Activated naive CD4-positive, alpha-beta T cell treated with anti-CD3 and anti-CD28 coated beads, Interleukin-2, amount 50 U/mL, for 24 hours (primary cell): ENCODE measurements around the gene CTDP1.

ENCODE experiments used
- H3K27ac Mint-ChIP-seq: one replicate; pipeline ENCODE4 v1.8.0; 2021; ENCODE audit warnings: mild to moderate bottlenecking, mixed read lengths
- H3K27me3 Mint-ChIP-seq: one replicate; pipeline ENCODE4 v1.8.0; 2021; ENCODE audit warnings: mixed read lengths
- H3K36me3 Mint-ChIP-seq: one replicate; pipeline ENCODE4 v1.8.0; 2021; ENCODE audit warnings: mixed read lengths
- H3K4me1 Mint-ChIP-seq: one replicate; pipeline ENCODE4 v1.8.0; 2021; ENCODE audit warnings: mixed read lengths
- H3K4me3 Mint-ChIP-seq: one replicate; pipeline ENCODE4 v1.8.0; 2021; ENCODE audit warnings: mild to moderate bottlenecking, mixed read lengths
- H3K9me3 Mint-ChIP-seq: one replicate; pipeline ENCODE4 v1.8.0; 2021; ENCODE audit warnings: mixed read lengths

CTDP1 gene

DNA sequence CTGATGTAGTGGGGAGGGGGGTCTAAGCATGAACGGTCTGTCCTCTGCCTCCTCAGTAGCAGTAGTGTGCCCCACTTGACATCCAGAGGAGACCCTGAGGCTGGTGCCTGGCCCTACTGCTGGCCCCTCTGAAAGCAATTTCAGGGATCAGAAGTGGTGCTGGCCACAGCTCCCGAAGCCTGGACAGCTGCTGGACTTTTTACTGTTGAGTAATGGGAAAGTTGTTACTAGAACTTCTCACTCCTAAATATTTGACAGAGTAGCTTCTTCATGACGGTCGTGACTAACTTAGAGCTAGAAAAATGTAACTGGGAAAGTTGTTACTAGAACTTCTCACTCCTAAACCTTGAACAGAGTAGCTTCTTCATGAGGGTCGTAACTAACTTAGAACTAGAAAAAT is 23.3 kb downstream of the CTDP1 start:
- H3K27me3 Mint-ChIP-seq, result no peaks in the 10 kb centered on the region
- no peaks in the 10 kb centered on the region for H3K9me3 Mint-ChIP-seq
- H3K4me3 Mint-ChIP-seq, result no peak overlapping the region
- H3K27ac Mint-ChIP-seq, result no peak overlapping the region
- H3K36me3 Mint-ChIP-seq, result peaks cover 19% of the 10 kb centered on the region
- peaks cover 3% of the 10 kb centered on the region for H3K4me1 Mint-ChIP-seq

DNA sequence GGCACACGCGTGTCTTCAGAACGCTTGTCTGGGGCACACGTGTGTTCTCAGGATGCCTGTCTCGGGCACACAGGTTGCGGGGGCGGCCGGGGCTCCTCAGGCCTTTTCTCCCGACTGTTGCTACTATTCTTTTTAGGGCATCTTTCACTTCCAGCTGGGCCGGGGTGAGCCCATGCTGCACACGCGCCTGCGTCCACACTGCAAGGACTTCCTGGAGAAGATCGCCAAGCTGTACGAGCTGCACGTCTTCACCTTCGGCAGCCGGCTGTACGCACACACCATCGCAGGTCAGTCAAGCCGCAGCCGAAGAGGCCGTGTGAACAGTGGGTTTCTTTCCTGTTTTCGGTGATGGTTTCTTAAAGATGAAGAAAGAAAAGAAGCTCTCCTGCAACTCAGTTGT is 25.0 kb downstream of the CTDP1 start:
- peaks cover 18% of the 10 kb centered on the region for H3K36me3 Mint-ChIP-seq
- no peaks in the 10 kb centered on the region for H3K9me3 Mint-ChIP-seq
- H3K4me3 Mint-ChIP-seq, result no peak overlapping the region
- no peaks in the 10 kb centered on the region for H3K27me3 Mint-ChIP-seq
- no peak overlapping the region for H3K27ac Mint-ChIP-seq
- H3K4me1 Mint-ChIP-seq, result peaks cover 3% of the 10 kb centered on the region

DNA sequence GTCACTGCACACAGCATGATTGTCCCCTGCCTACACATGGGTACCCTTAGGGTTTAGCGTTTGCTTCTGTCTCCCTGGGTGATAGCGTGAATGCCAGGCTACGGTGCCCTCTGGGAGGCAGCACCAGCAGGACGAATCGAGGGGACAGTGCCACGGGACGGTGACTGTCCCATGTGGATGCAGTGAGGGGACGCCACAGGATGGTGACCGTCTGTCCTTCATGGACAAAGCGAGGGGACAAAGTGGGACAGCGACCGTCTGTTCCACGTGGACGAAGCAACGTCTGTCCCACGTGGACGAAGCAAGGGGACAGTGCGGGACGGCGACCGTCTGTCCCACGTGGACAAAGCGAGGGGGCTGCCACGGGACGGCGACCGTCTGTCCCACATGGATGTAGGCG is 25.7 kb downstream of the CTDP1 start:
- Mint-ChIP-seq H3K9me3 (no peaks in the 10 kb centered on the region), H3K27ac (no peak overlapping the region), H3K4me1 (peaks cover 3% of the 10 kb centered on the region), H3K27me3 (no peaks in the 10 kb centered on the region), H3K36me3 (peaks cover 18% of the 10 kb centered on the region), H3K4me3 (no peak overlapping the region)

GRCh38 chr18:79706006-79706405 is 26.4 kb downstream of the CTDP1 start:
- Mint-ChIP-seq H3K4me1 (peaks cover 3% of the 10 kb centered on the region), H3K36me3 (peaks cover 18% of the 10 kb centered on the region), H3K4me3 (no peak overlapping the region), H3K9me3 (no peaks in the 10 kb centered on the region), H3K27me3 (no peaks in the 10 kb centered on the region), H3K27ac (no peak overlapping the region)

DNA sequence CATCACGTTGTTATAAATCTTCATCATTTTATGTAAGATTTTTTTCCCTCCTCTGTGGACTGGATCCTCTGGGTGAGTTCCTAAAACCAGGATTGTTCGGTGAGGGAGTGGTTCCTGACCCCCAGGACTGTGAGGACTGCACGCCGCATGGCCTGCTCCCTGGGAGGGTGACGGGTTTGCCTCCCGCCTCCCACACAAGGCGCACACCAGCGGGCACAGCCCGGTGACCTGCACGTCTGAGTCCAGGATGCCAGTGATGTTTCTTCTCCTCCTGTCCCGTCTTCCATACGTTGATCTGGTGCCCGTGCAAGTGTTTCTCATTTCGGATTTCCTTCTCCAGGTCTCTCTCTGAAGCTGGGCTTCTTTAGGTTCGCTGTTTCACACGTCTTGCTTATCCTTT is 27.1 kb downstream of the CTDP1 start:
- H3K27ac Mint-ChIP-seq, result no peak overlapping the region

GRCh38 chr18:79707239-79707638 is 27.6 kb downstream of the CTDP1 start:
- H3K4me3 Mint-ChIP-seq, result no peak overlapping the region
- no peak overlapping the region for H3K27ac Mint-ChIP-seq
- peaks cover 18% of the 10 kb centered on the region for H3K36me3 Mint-ChIP-seq
- peaks cover 3% of the 10 kb centered on the region for H3K4me1 Mint-ChIP-seq
- no peaks in the 10 kb centered on the region for H3K9me3 Mint-ChIP-seq
- no peaks in the 10 kb centered on the region for H3K27me3 Mint-ChIP-seq

More for the DNA sequence above, 27.1 kb downstream of the CTDP1 start:
- Mint-ChIP-seq H3K36me3 (peaks cover 18% of the 10 kb centered on the region), H3K4me3 (no peak overlapping the region), H3K27me3 (no peaks in the 10 kb centered on the region), H3K4me1 (peaks cover 3% of the 10 kb centered on the region), H3K9me3 (no peaks in the 10 kb centered on the region)

- Mint-ChIP-seq H3K4me3 (no peak overlapping the region), H3K36me3 (peaks cover 18% of the 10 kb centered on the region), H3K27ac (no peak overlapping the region), H3K4me1 (peaks cover 3% of the 10 kb centered on the region), H3K27me3 (no peaks in the 10 kb centered on the region), H3K9me3 (no peaks in the 10 kb centered on the region)
Measured at GRCh38 chr18:79707671-79708070, 28.1 kb downstream of the CTDP1 start.

- Mint-ChIP-seq H3K27me3 (no peaks in the 10 kb centered on the region), H3K36me3 (peaks cover 17% of the 10 kb centered on the region), H3K27ac (no peak overlapping the region), H3K4me3 (no peak overlapping the region), H3K9me3 (no peaks in the 10 kb centered on the region), H3K4me1 (peaks cover 3% of the 10 kb centered on the region)
Measured at GRCh38 chr18:79708412-79708811, 28.8 kb downstream of the CTDP1 start.

DNA sequence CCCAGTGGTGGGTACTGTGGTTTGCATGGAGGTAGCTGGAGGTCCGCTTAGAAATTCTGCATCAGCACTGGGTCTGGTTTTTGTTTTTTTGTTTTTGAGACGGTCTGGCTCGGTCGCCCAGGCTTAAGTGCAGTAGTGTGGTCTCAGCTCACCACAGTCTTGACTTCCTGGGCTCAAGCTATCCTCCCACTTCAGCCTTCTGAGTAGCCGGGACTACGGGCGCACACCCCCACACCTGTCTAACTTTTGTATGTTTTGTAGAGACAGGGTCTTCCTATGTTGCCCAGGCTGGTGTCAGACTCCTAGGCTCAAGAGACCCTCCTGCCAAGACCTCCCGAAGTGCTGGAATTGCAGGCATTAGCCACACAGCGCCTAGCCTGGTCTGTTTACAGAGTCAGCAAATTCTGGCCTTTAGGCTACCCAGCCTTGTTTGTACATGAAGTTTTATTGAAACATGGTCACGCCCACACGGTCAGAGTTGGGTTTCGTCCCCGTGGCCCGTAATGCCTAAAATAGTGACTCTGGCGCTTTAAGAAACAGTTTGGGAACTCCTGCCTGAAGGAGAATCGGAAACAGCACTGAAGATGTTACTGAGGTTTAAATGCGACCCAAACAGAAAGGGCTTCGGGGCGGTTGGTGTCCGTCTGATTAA is 32.7 kb downstream of the CTDP1 start:
- Mint-ChIP-seq H3K36me3 (peaks cover 6% of the 10 kb centered on the region), H3K9me3 (no peaks in the 10 kb centered on the region), H3K4me1 (no peaks in the 10 kb centered on the region), H3K4me3 (no peak overlapping the region), H3K27ac (no peak overlapping the region), H3K27me3 (no peaks in the 10 kb centered on the region)

DNA sequence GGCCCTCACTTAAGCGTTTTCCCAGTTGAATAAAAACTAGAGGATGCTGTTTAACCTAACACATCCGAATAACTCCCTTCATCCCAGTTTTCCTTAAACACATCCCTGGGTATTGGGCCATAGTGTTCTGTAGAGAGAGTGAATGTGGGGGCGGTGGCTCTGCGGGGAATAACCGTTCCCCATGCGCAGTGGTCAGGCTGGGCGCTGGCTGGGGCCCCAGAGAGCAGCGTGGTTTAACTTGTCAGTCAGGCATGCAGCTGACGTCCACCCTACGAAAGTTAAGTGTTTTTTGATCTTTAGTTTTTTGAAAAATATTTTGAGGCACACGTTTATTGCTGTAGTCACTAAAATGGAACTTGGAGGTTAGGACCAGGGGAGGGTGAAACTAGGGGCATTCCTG is 33.7 kb downstream of the CTDP1 start:
- Mint-ChIP-seq H3K36me3 (peaks cover 6% of the 10 kb centered on the region), H3K4me1 (no peaks in the 10 kb centered on the region), H3K4me3 (no peak overlapping the region), H3K9me3 (no peaks in the 10 kb centered on the region), H3K27me3 (no peaks in the 10 kb centered on the region), H3K27ac (no peak overlapping the region)

DNA sequence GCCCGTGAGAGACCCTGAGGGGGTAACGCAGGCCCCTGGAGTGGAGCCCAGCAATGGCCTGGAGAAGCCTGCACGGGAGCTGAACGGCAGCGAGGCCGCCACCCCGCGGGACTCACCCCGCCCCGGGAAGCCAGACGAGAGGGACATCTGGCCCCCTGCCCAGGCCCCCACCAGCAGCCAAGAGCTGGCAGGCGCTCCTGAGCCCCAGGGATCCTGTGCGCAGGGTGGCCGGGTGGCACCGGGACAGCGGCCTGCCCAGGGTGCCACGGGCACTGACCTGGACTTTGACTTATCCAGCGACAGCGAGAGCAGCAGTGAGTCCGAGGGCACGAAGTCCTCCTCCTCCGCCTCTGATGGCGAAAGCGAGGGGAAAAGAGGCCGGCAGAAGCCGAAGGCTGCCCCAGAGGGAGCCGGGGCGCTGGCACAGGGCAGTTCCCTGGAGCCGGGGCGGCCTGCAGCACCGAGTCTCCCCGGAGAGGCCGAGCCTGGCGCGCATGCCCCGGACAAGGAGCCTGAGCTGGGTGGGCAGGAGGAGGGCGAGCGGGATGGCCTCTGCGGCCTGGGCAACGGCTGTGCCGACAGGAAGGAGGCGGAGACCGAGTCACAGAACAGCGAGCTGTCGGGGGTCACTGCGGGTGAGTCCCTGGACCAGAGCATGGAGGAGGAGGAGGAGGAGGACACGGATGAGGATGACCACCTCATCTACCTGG is 35.1 kb downstream of the CTDP1 start:
- H3K4me1 Mint-ChIP-seq, result no peaks in the 10 kb centered on the region
- no peak overlapping the region for H3K27ac Mint-ChIP-seq
- no peak overlapping the region for H3K4me3 Mint-ChIP-seq
- H3K9me3 Mint-ChIP-seq, result no peaks in the 10 kb centered on the region
- peaks cover 15% of the 10 kb centered on the region for H3K36me3 Mint-ChIP-seq
- no peaks in the 10 kb centered on the region for H3K27me3 Mint-ChIP-seq

DNA sequence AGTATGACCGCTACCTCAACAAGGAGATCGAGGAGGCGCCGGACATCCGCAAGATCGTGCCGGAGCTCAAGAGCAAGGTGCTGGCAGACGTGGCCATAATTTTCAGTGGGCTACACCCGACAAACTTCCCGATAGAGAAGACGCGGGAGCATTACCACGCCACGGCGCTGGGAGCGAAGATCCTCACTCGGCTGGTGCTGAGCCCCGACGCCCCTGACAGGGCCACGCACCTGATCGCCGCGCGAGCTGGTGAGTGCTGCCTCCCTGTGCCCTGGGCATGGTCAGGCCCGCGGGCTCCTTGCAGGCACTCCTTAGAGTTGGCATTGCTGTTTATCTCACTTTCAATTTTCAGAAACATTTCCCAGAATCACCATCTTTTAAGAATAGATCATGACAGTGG is 35.7 kb downstream of the CTDP1 start:
- no peaks in the 10 kb centered on the region for H3K9me3 Mint-ChIP-seq
- no peak overlapping the region for H3K4me3 Mint-ChIP-seq
- H3K27ac Mint-ChIP-seq, result no peak overlapping the region
- H3K36me3 Mint-ChIP-seq, result peaks cover 15% of the 10 kb centered on the region
- H3K4me1 Mint-ChIP-seq, result no peaks in the 10 kb centered on the region
- H3K27me3 Mint-ChIP-seq, result no peaks in the 10 kb centered on the region

- Mint-ChIP-seq H3K27me3 (no peaks in the 10 kb centered on the region), H3K9me3 (no peaks in the 10 kb centered on the region), H3K4me3 (no peak overlapping the region), H3K36me3 (peaks cover 19% of the 10 kb centered on the region), H3K4me1 (no peaks in the 10 kb centered on the region), H3K27ac (no peak overlapping the region)
Measured at GRCh38 chr18:79717059-79717458, 37.5 kb downstream of the CTDP1 start.

- Mint-ChIP-seq H3K27me3 (no peaks in the 10 kb centered on the region), H3K27ac (no peak overlapping the region), H3K9me3 (no peaks in the 10 kb centered on the region), H3K4me3 (no peak overlapping the region), H3K36me3 (peaks cover 19% of the 10 kb centered on the region), H3K4me1 (no peaks in the 10 kb centered on the region)
Measured at GRCh38 chr18:79717555-79718074, 38.0 kb downstream of the CTDP1 start.

DNA sequence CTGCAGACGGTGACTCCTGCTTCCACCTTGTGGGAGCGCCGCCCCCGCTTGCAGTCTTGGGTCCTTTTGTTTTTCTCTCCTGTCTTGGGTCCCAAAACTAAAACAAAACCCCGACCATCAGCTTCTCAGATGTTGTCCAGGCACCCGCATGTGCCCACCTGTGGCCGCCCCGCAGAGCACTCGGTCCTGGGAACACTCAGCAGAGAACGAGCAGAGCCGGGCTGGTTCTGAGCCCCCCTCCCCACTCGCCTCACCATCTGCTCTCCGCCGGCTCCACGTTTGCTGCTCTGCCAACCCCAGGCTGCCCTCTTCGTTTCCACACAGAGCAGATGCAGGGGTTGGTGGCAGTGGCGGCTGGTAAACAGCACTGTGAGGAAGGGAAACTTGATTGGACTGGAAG is 38.5 kb downstream of the CTDP1 start:
- Mint-ChIP-seq H3K4me3 (no peak overlapping the region), H3K27me3 (no peaks in the 10 kb centered on the region), H3K27ac (no peak overlapping the region), H3K4me1 (no peaks in the 10 kb centered on the region), H3K9me3 (no peaks in the 10 kb centered on the region), H3K36me3 (peaks cover 19% of the 10 kb centered on the region)

DNA sequence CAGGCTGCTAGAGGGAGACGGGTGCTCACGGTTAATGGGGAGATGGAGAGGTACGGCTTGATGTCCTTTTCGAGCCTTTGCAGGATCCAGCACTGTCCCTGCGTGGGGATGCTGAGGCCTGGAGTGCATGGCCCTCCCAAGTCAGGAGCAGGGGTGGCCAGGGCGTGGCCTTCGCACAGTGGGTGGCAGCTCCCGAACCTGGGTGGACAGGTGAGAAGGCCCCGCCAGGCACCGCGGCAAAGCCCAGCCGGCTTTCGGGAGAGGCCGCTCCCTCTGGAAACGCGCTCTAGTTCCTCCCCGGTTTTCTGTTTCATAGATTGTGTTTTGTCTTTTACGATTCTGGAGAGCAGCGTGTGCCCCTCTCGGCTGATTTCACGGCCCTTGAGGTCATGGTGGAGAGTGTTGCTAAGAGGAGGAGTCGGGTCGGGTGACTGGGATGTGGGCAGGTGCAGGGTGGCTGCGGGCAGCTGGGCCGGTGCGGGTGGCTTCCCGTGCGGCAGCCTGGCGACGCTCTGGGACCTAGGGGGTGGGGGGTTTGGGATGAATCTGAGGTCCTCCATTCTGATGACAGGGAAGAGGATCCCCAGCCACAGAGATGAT is 39.4 kb downstream of the CTDP1 start:
- peaks cover 25% of the 10 kb centered on the region for H3K36me3 Mint-ChIP-seq
- H3K27ac Mint-ChIP-seq, result no peak overlapping the region
- H3K27me3 Mint-ChIP-seq, result no peaks in the 10 kb centered on the region
- no peak overlapping the region for H3K4me3 Mint-ChIP-seq
- no peaks in the 10 kb centered on the region for H3K9me3 Mint-ChIP-seq
- no peaks in the 10 kb centered on the region for H3K4me1 Mint-ChIP-seq
